ENCODE measurements around the gene SPINT1. TPM values are rescaled to one million over a fixed set of nuclear protein-coding genes. Genes with fewer than 3 reads are reported as not detected.

Gene SPINT1
- total RNA-seq, 1 donor from 2014 or later: 96.8 TPM

GRCh38 chr15:40906091-40906990, 62.5 kb downstream of the SPINT1 start:
- H3K36me3 ChIP-seq: peaks cover 23% of the 10 kb centered on the region
- intact Hi-C loops (cut with DNase I): loop anchor here (10.0 kb wide), 1 partner anchor 268 kb away; no protein-coding TSS in a partner anchor
- peak; percentile 95 for DNase-seq
- H3K27me3 ChIP-seq: no peaks in the 10 kb centered on the region
- H3K9me3 ChIP-seq: no peaks in the 10 kb centered on the region
- H3K4me3 ChIP-seq: peak overlapping the region; percentile 47
- ATAC-seq: peak; percentile 88
- H3K4me1 ChIP-seq: peaks cover 49% of the 10 kb centered on the region
- peak overlapping the region; percentile 80 for H3K27ac ChIP-seq
- peak; percentile 85 for TF ChIP-seq CTCF (IDR thresholded peaks at IDR 0.05)

GRCh38 chr15:40906991-40907802, 63.3 kb downstream of the SPINT1 start:
- peak; percentile 2 for ATAC-seq
- no peak for TF ChIP-seq CTCF (IDR thresholded peaks at IDR 0.05)
- DNase-seq: peak; percentile 83
- intact Hi-C loops (cut with DNase I): loop anchor here (10.0 kb wide), 1 partner anchor 268 kb away; no protein-coding TSS in a partner anchor
- Histone ChIP-seq H3K27ac (peak overlapping the region; percentile 80), H3K36me3 (peaks cover 17% of the 10 kb centered on the region), H3K9me3 (no peaks in the 10 kb centered on the region), H3K4me1 (peaks cover 49% of the 10 kb centered on the region), H3K4me3 (peak overlapping the region; percentile 47), H3K27me3 (no peaks in the 10 kb centered on the region)

Other genes with a start within 250 kb of the SPINT1 start
- gene KNL1, start 249.8 kb upstream of the SPINT1 start, total RNA-seq: 0.61 TPM
- 0.98 TPM for gene RAD51, start 148.9 kb upstream of the SPINT1 start, total RNA-seq
- 77.1 TPM for gene RMDN3, start 88.8 kb upstream of the SPINT1 start, total RNA-seq
- 55.2 TPM for gene GCHFR, start 80.0 kb upstream of the SPINT1 start, total RNA-seq
- 0.96 TPM for gene C15orf62, start 74.1 kb upstream of the SPINT1 start, total RNA-seq
- gene ZFYVE19, start 37.0 kb upstream of the SPINT1 start, total RNA-seq: 26.7 TPM
- 30.7 TPM for gene DNAJC17, start 36.6 kb upstream of the SPINT1 start, total RNA-seq
- gene PPP1R14D, start 15.3 kb upstream of the SPINT1 start, total RNA-seq: 1.3 TPM
- gene RHOV, start 30.2 kb downstream of the SPINT1 start, total RNA-seq: not detected
- gene VPS18, start 50.4 kb downstream of the SPINT1 start, total RNA-seq: 24.5 TPM
- gene DLL4, start 85.3 kb downstream of the SPINT1 start, total RNA-seq: 22.0 TPM
- 4.4 TPM for gene CHAC1, start 109.4 kb downstream of the SPINT1 start, total RNA-seq